Stomach (tissue), 19 donors: ENCODE data around the gene STKLD1. TPM values are rescaled to one million over a fixed set of nuclear protein-coding genes. Genes with fewer than 3 reads are reported as not detected.
A peak's percentile ranks its signal among the peaks of the same experiment; 100 is the strongest.
"Not testable (repeated sequence)": the region's sequence is repeated elsewhere in the genome, so short reads cannot be mapped to it uniquely, and the experiment has no call there.

Experiments
- DNase-seq, 2 donors: peaks; one replicate each; pipeline versions ENCODE4 v3.0.0 to v3.0.0-alpha.2; 2013 to 2019
- H3K27ac ChIP-seq, 5 donors: fragments of 200-600 bp in 4 of 5; sonication (generic) in 4 of 5; one replicate each; pipeline ENCODE4 v1.5.1; 2013 to 2019; ENCODE audit warnings: mild to moderate bottlenecking in 1 of 5, moderate library complexity in 1 of 5
- H3K27me3 ChIP-seq, 3 donors: fragments of 200-600 bp; sonication (generic); one replicate each; pipeline ENCODE4 v1.5.1; 2017 to 2019; ENCODE audit warnings: mixed run types in 1 of 3
- H3K36me3 ChIP-seq, 4 donors: fragments of 200-600 bp; sonication (generic); 1 replicate in 3 of 4; 2 replicates in 1 of 4; pipeline ENCODE4 v1.5.1; 2016 to 2019
- H3K4me1 ChIP-seq, 4 donors: fragments of 200-600 bp; sonication (generic); one replicate each; pipeline ENCODE4 v1.5.1; 2016 to 2019
- H3K4me3 ChIP-seq, 4 donors: fragments of 200-600 bp; sonication (generic) in 3 of 4; one replicate each; pipeline ENCODE4 v1.5.1; 2016 to 2019; ENCODE audit warnings: mild to moderate bottlenecking in 1 of 4
- H3K9me3 ChIP-seq, 4 donors: fragments of 200-600 bp; sonication (generic); one replicate each; pipeline ENCODE4 v1.5.1; 2016 to 2019
- EP300 ChIP-seq: sonication (generic); formaldehyde crosslinking; IDR thresholded peaks from one replicate; pipeline ENCODE4 v1.6.1; 2017; ENCODE audit warnings: antibody characterized with exemption
- POLR2A ChIP-seq, 4 donors: fragments of 450-650 bp; IDR thresholded peaks; one replicate each; pipeline ENCODE4 v1.6.1; 2016; ENCODE audit warnings: antibody characterized with exemption in 4 of 4, control low read depth in 2 of 4, mild to moderate bottlenecking in 1 of 4, moderate library complexity in 1 of 4
- POLR2AphosphoS5 ChIP-seq, 3 donors: sonication (generic); formaldehyde crosslinking; IDR thresholded peaks; one replicate each; pipeline ENCODE4 v1.6.1; 2016; ENCODE audit warnings: antibody characterized with exemption in 3 of 3
- WGBS, 5 donors: extraction: QIAGEN DNeasy Blood & Tissue Kit in 3 of 5; methylation state at CpG; one replicate each; pipeline versions ENCODE4 v1.1.5 to v1.1.7; 2013 to 2018; 5-methylcytosine and 5-hydroxymethylcytosine counted together
- intact Hi-C: fragments of 100-400 bp; cut with DNase I; formaldehyde crosslinking; loops from one replicate; pipeline ENCODE4 v1.15.1; 2023; ENCODE audit warnings: low total_unique reads
- long read RNA-seq, 10 donors: transcript quantifications; one replicate each; lab custom pipeline, GENCODE V29; 2026
- polyA plus RNA-seq, 3 donors: library from polyadenylated mRNA; stranded (reverse); fragments of 200-250 nt; gene quantifications; one replicate each; pipeline ENCODE4 v1.2.3, GENCODE V29; 2013
- total RNA-seq, 5 donors: library from RNA; depleted of rRNA; stranded (reverse); fragments of >200 nt; gene quantifications; one replicate each; pipeline versions ENCODE4 v1.1.0 to v1.2.3, GENCODE V29; 2014 to 2016
- TF ChIP-seq, protein P1 (sequence below), 7 experiments: fragments of 450-650 bp in 4 of 7; fragments of 200-600 bp in 3 of 7; sonication (generic) in 3 of 7; IDR thresholded peaks; one replicate each; pipeline ENCODE4 v1.5.1; 2016 to 2019; ENCODE audit warnings: antibody characterized with exemption in 7 of 7, control low read depth in 2 of 7, mild to moderate bottlenecking in 1 of 7
- donor health status: healthy with polysubstance abuse.
- donor health status: Bipolar disorder and iron deficiency.
- donor health status: healthy.

The STKLD1 gene
- total RNA-seq (not detected), polyA plus RNA-seq (1 to 10 TPM; 1.3 to 2.6 (median 1.9) TPM)
- long read RNA-seq, donor 1: 0 reads
- long read RNA-seq, donor 2: 0 reads
- long read RNA-seq, donor 3, partial matches to known transcripts: 5 of 6 reads
- long read RNA-seq, donor 3, other reads (novel, unspliced or antisense): 0 of 6 reads
- long read RNA-seq, donor 4: 0 reads
- long read RNA-seq, donor 5: 0 reads
- long read RNA-seq, donor 6: 0 reads
- long read RNA-seq, donor 7: 0 reads
- long read RNA-seq, donor 8: 0 reads
- long read RNA-seq, donor 9: 0 reads
- long read RNA-seq, donor 10: 0 reads

DNA sequence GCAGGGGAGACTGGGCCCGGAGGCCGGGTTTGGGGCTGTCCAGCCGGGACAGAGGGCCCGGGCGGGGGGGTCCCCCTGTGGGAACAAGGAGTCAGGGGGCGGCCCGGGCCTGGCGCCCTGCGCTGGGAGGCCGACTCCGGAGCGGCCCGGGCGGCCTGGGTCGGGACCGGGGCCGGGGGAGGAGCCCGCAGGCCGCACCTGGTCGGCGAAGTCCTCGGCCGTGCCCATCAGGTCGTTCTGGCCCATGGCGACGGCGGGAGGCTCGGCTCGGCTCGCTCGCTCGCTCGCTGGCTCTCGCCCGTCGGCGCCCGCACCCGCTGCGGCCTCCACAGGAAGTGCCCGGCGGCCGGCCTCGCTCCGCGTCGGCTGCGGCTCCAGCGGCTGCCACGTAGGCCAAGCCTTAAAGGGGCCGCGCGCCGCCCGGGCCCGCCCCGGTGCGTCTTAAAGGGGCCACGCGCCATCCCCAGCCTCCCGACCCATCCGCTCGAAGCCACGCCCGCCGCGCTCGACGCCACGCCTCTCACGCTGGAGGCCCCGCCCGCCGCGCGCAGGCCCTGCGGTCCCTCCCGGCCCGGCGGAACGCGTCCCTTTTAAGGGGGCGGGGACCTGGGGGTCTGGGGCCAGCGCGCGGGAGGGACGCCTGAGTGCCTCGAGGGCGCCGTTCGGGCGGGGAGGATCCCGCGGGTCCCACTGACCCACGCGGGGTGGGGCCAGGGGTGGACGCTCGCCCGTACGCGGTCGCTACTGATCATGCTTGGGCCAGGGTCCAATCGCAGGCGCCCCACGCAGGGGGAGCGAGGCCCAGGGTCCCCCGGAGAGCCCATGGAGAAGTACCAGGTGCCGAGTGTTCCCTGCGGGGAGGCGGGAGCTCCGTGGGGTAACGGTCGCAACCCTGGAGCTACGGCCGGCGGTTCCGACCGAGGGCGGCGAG, at the start of gene STKLD1, which contains the start of gene SURF4:
Gene STKLD1 (plus strand): TSS at position 643 of the 931 bp plus-strand sequence. CDS start 108 bp downstream, at position 751.
Gene SURF4 (minus strand): TSS at position 337 of the 931 bp plus-strand sequence. CDS start 91 bp downstream, at position 246.
- peak; percentile 98 to 99 for DNase-seq
- Histone ChIP-seq H3K4me3 (peak within 1 kb of the TSS; percentile 70 to 89 (median 84)), H3K27ac (peak within 1 kb of the TSS; percentile 96 to 99 (median 98)), H3K4me1 (peaks cover 40 to 61% (median 57%) of the 10 kb centered on the region in 4 donors), H3K36me3 (peaks cover 11 to 17% (median 15%) of the 10 kb centered on the region in 4 donors), H3K27me3 (no peaks in the 10 kb centered on the region), H3K9me3 (no peaks in the 10 kb centered on the region)
- WGBS, 5 donors: 0 to 1% (median 1%) methylated on average over 63 to 120 of the region's 120 CpGs; no CpG with 5 or more reads in 1 of the 5 donors
- TF ChIP-seq EP300 (no peak), POLR2AphosphoS5 (IDR thresholded peaks at IDR 0.05) (peak; percentile 61 to 91 (median 88))
- intact Hi-C loops: no loop called here

DNA sequence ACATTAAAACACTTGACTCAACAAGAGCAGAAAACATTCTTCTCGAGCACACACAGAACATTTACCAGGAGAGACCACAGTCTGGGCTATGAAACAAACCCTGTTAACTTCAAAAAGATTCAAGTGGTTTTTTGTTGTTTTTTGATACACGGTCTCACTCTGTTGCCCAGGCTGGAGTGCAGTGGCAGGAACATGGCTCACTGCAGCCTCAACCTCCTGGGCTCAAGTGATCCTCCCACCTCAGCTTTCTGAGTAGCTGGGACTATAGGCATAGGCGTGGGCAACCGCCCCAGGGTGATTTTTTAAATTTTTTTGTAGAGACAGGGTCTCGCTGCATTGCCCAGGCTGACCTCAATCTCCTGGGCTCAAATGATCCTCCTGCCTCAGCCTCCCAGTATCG, 49.1 kb upstream of the STKLD1 start:
- not testable (repeated sequence) for H3K27ac ChIP-seq, DNase-seq, H3K9me3 ChIP-seq, H3K4me1 ChIP-seq, H3K27me3 ChIP-seq, H3K4me3 ChIP-seq
- WGBS, 5 donors: 88 to 95% (median 88%) methylated on average over 6 of the region's 6 CpGs
- intact Hi-C loops: loop anchor here (5.0 kb wide), 1 partner anchor 140 kb away; no protein-coding TSS in a partner anchor
- H3K36me3 ChIP-seq: peaks cover 15 to 24% (median 23%) of the 10 kb centered on the region in 4 donors

DNA sequence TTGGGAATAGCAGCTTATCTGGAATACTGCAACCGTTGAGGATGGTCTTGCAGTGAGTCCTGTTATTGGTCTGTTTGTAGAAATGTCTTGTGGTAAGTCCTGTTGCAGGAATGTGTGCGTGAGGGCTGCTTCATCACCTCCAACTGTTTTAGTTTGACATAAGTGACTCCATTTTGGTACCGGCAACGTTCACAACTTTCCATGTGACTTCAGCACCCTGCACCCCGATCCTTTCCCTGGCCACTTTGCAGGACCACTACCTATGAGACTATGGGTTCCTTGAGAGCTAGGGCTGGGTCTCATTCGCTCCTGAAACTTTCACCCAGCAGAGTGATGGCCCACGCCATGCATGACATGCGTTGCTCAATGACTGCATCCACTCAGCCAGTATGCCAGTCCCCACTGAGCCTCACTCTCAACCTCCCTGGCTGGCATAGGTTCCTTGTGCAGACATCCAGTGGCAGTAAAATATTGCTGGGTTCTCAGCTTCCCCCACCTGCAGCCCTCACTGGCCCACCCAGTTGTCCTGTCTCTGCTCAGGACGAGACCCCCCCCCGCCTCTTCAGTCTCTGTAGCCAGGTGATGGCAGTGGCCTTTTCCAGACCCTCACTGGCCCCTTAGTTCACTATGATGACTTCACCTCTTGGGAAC, 48.2 kb upstream of the STKLD1 start:
- intact Hi-C loops: loop anchor here (5.0 kb wide), 1 partner anchor 141 kb away; no protein-coding TSS in a partner anchor
- H3K36me3 ChIP-seq: peaks cover 24 to 34% (median 32%) of the 10 kb centered on the region in 4 donors
- WGBS, 5 donors: 87 to 96% (median 92%) methylated on average over 10 of the region's 10 CpGs
- DNase-seq: no peak
- H3K9me3 ChIP-seq: no peaks in the 10 kb centered on the region
- no peaks in the 10 kb centered on the region for H3K4me1 ChIP-seq
- H3K27ac ChIP-seq: no peak overlapping the region
- H3K27me3 ChIP-seq: no peaks in the 10 kb centered on the region
- no peak overlapping the region for H3K4me3 ChIP-seq
- TF ChIP-seq, protein P1, sequence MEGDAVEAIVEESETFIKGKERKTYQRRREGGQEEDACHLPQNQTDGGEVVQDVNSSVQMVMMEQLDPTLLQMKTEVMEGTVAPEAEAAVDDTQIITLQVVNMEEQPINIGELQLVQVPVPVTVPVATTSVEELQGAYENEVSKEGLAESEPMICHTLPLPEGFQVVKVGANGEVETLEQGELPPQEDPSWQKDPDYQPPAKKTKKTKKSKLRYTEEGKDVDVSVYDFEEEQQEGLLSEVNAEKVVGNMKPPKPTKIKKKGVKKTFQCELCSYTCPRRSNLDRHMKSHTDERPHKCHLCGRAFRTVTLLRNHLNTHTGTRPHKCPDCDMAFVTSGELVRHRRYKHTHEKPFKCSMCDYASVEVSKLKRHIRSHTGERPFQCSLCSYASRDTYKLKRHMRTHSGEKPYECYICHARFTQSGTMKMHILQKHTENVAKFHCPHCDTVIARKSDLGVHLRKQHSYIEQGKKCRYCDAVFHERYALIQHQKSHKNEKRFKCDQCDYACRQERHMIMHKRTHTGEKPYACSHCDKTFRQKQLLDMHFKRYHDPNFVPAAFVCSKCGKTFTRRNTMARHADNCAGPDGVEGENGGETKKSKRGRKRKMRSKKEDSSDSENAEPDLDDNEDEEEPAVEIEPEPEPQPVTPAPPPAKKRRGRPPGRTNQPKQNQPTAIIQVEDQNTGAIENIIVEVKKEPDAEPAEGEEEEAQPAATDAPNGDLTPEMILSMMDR (IDR thresholded peaks at IDR 0.05): no peak
- no peak for TF ChIP-seq EP300
- TF ChIP-seq POLR2AphosphoS5 (IDR thresholded peaks at IDR 0.05): no peak
- no peak for TF ChIP-seq POLR2A (IDR thresholded peaks at IDR 0.05)

DNA sequence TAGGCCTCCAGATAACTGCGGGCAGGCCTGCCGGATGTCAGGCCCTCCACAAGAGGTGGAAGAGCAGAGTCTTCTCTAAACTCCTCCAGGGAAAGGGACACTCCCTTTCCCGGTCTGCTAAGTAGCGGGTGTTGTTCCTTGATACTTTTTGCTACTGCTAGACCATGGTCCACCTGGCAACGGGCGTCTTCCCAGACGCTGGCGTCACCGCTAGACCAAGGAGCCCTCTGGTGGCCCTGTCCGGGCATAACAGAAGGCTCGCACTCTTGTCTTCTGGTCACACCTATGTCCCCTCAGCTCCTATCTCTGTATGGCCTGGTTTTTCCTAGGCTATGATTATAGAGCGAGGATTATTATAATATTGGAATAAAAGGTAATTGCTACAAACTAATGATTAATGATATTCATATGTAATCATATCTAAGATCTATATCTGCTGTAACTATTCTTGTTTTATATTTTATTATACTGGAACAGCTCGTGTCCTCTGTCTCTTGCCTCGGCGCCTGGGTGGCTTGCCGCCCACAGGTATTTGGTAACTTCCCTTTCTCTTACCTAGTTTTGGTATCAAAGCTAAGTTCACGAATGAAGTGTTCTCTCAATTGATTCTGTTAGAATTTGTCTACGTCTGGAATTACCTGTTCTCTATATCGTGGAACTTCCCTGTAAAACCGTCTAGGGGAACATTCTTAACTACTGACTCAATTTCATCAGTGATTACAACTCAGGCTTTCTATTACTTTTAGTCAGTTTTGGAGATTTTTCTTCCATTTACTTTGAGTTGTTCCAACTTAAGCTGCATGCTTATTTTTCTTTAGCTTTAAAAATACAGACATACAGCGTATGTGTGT, 46.6 kb upstream of the STKLD1 start:
- intact Hi-C loops: loop anchor here (5.0 kb wide), 1 partner anchor 142 kb away; no protein-coding TSS in a partner anchor
- H3K27me3 ChIP-seq, H3K9me3 ChIP-seq, H3K27ac ChIP-seq, H3K4me3 ChIP-seq: not testable (repeated sequence)
- Histone ChIP-seq H3K36me3 (peaks cover 40 to 50% (median 48%) of the 10 kb centered on the region in 4 donors), H3K4me1 (peaks cover 8 to 12% (median 11%) of the 10 kb centered on the region in 4 donors)
- DNase-seq: peak in 1 of 2 donors; percentile 61
- TF ChIP-seq, protein P1 (IDR thresholded peaks at IDR 0.05): peak in 5 of 7 experiments; percentile 44 to 69 (median 57)
- TF ChIP-seq POLR2AphosphoS5 (IDR thresholded peaks at IDR 0.05): peak in 1 of 3 donors; percentile 29
- 55 to 64% (median 60%) methylated on average over 21 of the region's 21 CpGs for WGBS, 5 donors
